Tracheal epithelial cell (primary cell): Measurements from ENCODE around the gene VIPR2. TPM values are rescaled to one million over a fixed set of nuclear protein-coding genes. Genes with fewer than 3 reads are reported as not detected.

Experiments used
- total RNA-seq: library from RNA; depleted of rRNA; stranded (reverse); fragments of >200 nt; gene quantifications from 2 replicates; pipeline ENCODE4 v1.2.1, GENCODE V29; 2014

Gene VIPR2
- total RNA-seq = not detected in 2 replicates

DNA sequence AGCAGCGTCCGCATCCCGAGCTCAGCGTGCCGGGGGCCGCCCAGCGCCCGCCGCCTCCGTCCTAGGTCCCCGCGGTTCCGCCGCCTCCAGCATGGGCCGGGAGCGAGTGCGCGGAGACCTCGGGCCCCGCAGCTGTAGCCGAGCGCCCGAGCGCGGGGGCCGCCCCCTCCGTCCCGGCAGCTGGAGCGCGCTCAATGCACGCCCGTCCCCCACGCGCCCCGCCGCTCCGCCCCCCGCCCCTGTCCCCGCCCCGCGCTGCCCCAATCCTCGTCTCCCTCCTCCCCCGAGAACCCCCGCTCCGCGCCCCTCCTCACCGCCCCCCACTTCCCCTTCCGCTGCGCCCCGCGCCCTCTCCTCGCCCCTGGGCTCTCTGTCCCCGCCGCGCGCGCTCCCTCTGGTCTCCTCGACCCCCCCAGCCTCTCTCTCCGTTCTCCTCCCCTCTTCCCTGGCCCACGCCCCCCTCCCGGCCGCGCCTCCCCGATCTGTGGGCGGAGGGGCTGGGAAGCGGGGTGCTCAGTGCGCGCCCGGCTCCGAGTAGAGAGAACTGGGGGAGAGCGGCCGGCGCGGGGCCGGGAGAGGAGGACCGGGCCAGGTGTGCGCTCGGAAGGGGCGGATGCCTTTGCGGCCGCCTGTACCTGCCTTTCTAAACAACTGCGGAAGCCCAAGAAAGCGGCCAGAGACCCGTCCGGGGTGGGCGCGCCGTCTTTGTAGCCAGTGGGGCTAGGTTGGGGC is at the start of gene VIPR2:
Gene VIPR2 (minus strand): TSS at position 110 of the 732 bp plus-strand sequence. CDS start 96 bp downstream, at position 14.

